ENCODE measurements around the gene ZBTB11.
"Not testable (repeated sequence)": the region's sequence is repeated elsewhere in the genome, so short reads cannot be mapped to it uniquely, and the experiment has no call there.

ZBTB11 gene

DNA sequence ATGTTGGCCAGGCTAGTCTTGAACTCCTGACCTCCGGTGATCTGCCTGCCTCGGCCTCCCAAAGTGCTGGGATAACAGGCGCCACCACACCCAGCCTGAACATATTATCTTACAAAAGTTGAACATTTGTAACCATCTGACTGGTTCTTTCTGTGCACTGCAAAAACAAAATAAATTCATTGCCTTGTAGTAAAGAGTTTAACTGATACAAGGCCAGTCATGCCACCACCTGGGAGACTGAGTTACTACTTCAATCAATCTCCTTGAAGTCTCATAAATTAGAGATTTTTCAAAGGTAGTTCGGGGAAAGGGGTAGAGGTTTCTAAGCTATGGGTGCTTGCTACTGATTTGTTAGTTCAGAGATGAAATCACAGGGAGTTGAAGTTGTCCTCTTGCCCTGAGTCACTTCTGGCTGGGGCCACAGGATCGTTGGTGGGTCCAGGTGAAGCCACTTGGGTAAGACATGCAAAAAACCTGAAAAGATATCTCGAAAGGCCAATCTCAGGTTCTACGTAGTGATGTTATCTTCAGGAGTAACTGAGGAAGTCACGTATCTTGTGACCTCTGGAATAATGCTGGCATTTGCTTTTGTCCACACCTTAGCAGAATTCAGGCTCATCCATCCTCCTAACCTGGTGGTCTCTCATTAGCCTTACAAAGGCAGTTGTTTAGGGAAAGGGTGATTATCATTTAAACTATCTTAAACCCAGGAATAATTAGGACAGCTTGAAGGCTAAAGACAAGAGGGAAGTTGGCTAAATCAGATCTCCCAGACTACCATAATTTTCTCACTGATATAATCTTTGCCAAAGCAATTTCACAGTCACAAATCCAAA is 33.7 kb downstream of the ZBTB11 start:
- no peak for DNase-seq (ENCODE audit: low read depth in 2 of 2)

- no peak for DNase-seq (ENCODE audit: low read depth in 2 of 2)
Observed at GRCh38 chr3:101642441-101642840, 34.5 kb downstream of the ZBTB11 start.

DNA sequence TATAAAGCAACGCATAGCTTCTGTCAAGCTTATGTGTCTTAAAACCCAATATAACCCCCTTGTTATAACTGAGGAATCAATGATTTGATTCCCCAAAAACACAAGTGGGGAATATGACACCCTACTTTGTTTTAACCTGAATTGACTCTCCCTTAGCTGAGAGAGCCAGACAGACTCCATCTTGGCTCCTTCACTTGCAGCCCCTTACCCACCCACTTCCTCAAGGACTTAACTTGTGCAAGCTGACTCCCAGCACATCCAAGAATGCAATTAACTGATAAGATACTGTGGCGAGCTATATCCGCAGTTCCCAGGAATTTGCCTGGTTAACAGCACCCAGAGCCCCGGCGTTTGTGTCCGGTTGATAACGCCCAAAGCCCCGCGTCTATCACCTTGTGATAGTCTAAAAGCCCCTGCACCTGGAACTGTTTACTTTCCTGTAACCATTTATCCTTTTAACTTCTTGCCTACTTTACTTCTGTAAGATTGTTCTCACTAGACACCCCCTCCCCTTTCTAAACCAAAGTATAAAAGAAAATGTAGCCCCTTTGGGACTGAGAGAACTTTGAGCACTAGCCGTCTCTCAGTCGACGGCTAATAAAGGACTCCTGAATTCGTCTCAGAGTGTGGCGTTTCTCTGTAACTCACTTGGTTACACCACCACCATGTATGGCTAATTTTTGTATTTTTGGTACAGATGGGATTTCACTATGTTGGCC is 35.4 kb downstream of the ZBTB11 start:
- not testable (repeated sequence) for DNase-seq (ENCODE audit: low read depth in 2 of 2)

DNA sequence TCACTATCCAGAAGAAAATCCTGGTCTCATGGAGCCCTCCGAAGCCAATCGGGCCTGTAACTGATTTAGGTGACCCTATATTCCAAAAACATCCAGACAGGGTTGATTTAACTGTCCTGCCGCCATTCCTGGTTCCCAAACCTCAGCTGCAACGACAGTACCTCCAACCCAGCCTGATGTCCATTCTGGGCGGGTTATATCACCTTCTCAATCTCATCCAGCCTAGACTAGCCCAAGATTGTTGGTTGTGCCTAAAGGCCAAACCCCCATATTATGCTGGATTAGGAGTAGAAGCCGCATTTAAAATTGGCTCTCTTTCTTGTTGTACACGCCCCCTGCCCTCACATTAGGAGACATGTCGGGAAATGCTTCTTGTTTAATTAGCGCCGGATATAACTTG is 36.7 kb downstream of the ZBTB11 start:
- DNase-seq (ENCODE audit: low read depth in 2 of 2), result no peak

- DNase-seq (ENCODE audit: low read depth in 2 of 2), result no peak
Observed at GRCh38 chr3:101639280-101639963, 37.5 kb downstream of the ZBTB11 start.

DNA sequence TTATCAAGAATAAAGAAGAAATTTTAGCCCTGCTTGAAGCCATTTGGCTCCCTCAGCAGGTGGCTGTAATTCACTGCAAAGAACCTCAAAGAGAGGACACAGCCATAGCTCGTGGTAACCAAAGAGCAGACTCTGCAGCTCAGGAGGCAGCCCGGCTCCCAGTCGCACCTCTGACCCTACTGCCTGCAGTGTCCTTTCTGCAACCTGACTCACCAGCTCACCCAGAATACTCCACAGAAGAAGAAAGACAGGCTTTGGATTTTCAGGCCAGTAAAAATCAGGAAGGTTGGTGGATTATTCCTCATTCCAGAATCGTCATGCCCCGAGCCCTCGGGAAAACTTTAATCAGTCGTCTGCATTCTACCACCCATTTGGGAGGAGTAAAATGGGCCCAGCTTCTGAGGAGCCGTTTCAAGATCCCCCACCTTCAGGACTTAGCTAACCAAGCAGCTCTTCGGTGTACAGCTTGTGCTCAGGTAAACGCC is 38.6 kb downstream of the ZBTB11 start:
- DNase-seq (ENCODE audit: low read depth in 2 of 2), result no peak

GRCh38 chr3:101637451-101637850 is 39.5 kb downstream of the ZBTB11 start:
- no peak for DNase-seq (ENCODE audit: low read depth in 2 of 2)

DNA sequence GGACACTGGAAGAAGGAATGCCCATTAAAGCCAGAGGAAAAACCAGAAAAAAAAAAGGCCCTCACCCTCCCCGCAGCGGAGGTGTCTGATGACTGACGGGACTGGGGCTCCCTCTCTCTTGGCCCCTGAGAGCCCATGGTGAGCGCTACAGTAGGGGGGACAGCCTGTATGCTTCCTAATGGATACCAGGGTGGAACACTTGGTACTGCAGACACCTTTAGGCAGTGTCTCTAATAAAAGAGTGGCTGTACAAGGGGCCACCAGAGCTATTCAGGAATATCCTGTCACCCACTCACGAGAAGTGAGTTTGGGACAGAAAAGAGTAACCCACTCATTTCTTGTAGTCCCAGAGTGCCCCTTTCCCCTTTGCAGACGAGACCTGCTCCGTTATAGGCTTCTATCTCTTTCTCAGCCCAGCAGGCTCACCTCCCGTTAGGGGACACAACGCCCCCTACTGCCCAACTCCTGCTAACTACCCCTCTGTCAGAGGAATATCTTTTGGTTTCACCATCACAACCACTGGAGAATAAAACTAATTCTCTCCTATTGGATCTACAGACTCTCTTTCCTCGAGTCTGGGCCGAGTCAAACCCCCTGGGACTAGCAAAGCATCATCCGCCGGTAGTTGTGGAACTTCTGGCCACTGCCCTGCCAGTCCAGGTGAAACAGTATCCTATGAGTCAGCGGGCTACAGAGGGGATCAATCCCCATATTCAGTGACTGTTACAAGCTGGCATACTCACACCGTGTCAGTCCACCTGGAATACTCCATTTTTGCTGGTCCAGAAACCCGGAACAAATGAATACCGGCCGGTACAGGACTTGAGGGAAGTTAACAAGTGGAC is 40.8 kb downstream of the ZBTB11 start:
- peak; percentile 37 to 70 for DNase-seq (ENCODE audit: low read depth in 2 of 2)

DNA sequence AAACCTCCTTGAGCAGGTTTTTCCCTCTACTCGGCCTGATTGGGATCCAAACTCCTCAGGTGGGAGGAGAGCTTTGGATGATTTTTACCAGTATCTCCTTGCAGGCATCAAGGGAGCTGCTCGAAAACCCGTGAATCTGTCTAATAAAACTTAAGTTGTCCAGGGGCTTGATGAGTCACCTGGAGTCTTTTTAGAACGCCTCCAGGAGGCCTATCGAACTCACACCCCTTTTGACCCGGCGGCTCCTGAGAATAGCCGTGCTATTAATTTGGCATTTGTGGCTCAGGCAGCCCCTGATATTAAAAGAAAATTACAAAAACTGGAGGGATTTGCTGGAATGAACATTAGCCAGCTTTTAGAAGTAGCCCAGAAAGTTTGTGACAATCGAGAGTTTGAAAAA is 41.6 kb downstream of the ZBTB11 start:
- DNase-seq (ENCODE audit: low read depth in 2 of 2), result no peak

DNA sequence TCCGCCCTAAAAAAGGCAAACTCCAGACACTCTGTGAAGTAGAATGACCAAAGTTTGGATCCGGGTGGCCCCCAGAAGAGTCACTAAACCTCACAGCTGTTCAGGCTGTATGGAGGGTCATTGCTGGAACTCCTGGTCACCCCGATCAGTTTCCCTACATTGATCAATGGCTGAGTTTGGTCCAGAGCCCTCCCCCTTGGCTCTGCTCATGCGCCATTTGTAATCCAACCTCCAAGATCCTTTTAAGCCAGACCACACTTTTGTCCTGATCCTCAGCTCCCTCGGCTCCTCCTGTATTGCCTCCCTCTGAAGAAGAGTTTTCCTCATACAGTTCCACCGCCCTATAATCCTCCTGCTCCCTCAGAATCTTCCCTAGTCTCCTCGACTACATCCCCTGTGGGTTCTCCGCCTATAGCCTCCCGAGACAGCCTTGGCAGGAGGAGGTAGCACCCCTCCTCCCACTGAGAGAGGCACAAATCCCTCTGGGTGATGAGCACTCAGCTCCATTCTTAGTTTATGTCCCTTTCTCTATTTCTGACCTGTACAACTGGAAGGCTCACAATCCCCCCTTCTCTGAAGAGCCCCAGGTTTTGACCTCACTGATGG is 42.2 kb downstream of the ZBTB11 start:
- DNase-seq (ENCODE audit: low read depth in 2 of 2), result no peak

DNA sequence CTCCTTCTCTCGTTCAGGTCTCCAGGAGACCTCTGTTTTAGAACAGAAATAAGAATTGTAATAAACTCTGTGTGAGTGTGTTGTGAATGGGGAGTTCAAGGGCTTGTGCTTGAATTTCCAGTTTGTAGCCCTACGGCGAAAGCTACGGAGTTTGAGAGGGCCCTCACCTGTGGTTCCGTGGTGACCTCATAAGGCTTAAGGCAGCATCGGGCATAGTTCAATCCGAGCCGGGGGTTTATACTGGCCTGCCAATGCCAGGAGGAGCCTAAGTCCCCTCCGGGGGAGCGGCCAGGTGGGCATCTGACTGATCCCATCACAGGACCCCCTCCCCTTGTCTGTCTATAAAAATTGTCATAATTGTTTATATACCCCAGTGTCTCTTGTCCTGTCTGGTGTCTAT is 43.7 kb downstream of the ZBTB11 start:
- DNase-seq (ENCODE audit: low read depth in 2 of 2), result no peak

GRCh38 chr3:101632586-101632985 is 44.3 kb downstream of the ZBTB11 start:
- DNase-seq (ENCODE audit: low read depth in 2 of 2), result no peak

- DNase-seq (ENCODE audit: low read depth in 2 of 2), result not testable (repeated sequence)
Observed at GRCh38 chr3:101631959-101632358, 45.0 kb downstream of the ZBTB11 start.

DNA sequence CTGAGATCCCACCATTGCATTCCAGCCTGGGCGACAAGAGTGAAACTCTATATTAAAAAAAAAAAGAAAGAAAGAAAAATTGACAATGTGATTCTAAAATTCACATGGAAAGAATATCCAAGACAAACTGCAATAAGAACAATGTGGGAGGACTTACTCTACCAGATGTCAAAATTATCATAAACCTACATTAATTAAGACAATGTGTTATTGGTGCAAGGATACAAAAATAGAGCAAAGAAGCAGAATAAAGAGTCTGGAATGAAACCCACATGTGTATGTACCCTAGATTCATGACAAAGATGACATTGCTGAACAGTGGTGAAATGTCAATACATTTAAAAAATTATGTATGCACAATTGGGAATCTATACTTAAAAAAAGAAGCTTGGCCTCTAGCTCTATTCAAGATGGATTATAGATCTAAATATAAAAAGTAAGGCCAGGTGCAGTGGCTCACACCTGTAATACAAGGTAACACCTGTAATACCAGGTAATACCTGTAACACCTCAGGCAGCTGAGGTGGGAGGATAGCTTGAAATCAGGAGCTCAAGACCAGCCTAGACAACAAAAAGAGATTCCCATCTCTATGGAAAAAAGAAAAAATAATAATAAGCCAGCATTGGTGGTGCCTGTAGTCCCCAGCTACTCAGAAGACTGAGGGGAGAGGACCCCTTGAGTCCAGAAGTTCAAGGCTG is 45.7 kb downstream of the ZBTB11 start:
- no peak for DNase-seq (ENCODE audit: low read depth in 2 of 2)

DNA sequence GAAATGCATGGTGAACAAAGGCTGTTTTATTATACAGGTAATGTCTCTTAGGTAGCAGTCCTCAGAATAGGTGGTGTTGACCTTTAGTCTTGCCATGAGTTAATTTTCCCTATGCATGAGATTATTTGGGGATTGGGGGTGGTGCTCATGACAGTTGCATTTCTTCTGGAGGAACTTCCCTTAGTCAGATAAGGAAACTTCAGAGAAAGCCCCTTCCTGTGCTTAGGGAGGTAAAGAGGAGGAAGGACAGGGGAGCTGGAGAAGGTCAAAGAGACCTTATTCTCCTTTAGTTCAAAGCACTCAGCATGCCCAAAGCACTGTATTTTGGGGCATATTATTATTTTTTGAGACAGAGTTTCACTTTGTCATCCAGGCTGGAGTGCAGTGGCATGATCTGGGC is 47.7 kb downstream of the ZBTB11 start:
- DNase-seq (ENCODE audit: low read depth in 2 of 2), result no peak

- DNase-seq (ENCODE audit: low read depth in 2 of 2), result no peak
Observed at GRCh38 chr3:101625879-101626278, 51.1 kb downstream of the ZBTB11 start.

GRCh38 chr3:101624857-101625256 is 52.1 kb downstream of the ZBTB11 start:
- DNase-seq (ENCODE audit: low read depth in 2 of 2), result no peak

- no peak for DNase-seq (ENCODE audit: low read depth in 2 of 2)
Observed at GRCh38 chr3:101623656-101624055, 53.3 kb downstream of the ZBTB11 start.

- DNase-seq (ENCODE audit: low read depth in 2 of 2), result no peak
Observed at GRCh38 chr3:101619734-101620133, 57.2 kb downstream of the ZBTB11 start.

DNA sequence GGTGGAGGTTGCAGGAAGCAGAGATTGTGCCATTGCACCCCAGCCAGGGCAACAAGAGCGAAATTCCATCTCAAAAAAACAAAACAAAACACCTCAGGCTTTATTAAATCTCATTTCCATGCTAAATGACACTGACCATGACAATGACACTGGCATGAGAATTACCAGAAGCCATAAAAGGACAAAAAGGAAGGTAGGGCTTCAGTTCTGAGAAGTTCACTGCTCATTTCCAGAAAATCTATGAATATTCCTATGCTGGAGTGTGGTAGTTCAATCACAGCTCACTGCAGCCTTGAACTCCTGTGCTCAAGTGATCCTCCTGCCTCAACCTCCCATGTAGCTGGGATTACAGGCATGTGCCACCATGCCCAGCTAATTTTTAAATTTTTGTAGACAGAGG is 58.2 kb downstream of the ZBTB11 start:
- DNase-seq (ENCODE audit: low read depth in 2 of 2), result no peak

DNA sequence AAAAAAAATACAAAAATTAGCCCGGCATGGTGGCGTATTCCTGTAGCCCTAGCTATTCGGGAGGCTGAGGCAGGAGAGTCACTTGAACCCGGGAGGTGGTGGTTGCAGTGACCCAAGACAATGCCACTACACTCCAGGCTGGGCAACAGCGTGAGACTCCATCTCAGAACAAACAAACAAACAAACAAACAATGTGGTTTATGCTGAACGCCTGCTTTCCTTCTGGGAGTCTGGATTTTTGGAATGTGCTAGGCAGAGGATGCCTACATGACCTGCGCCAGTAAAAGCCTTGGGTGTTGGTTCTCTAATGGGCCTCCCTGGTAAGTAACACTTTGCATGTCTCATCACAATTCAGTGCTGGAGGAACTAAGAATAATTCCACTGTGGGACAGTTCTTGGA is 59.5 kb downstream of the ZBTB11 start:
- no peak for DNase-seq (ENCODE audit: low read depth in 2 of 2)

Measured in stimulated activated CD4-positive, alpha-beta T cell treated with anti-CD3 and anti-CD28 coated beads, Interleukin-12 subunit alpha, Interleukin-12 subunit beta, amount 100 ng/mL, for 24 hours (primary cell).